ENCODE measurements around the gene ABLIM2.
A peak's percentile ranks its signal among the peaks of the same experiment; 100 is the strongest.
"Not testable (repeated sequence)": the region's sequence is repeated elsewhere in the genome, so short reads cannot be mapped to it uniquely, and the experiment has no call there.

Gene ABLIM2

GRCh38 chr4:7924570-7924969 lies 234.0 kb downstream of the ABLIM2 start:
- no peak for TF ChIP-seq CTCF (IDR thresholded peaks at IDR 0.05; ENCODE audit: control insufficient read depth, extremely low read depth, insufficient read depth)
- no peak for DNase-seq (ENCODE audit: low read depth)
- no peak overlapping the region for H3K4me3 ChIP-seq (ENCODE audit: low read depth, low read length)

GRCh38 chr4:7924163-7924562 lies 234.4 kb downstream of the ABLIM2 start:
- H3K4me3 ChIP-seq (ENCODE audit: low read depth, low read length), result no peak overlapping the region
- no peak for TF ChIP-seq CTCF (IDR thresholded peaks at IDR 0.05; ENCODE audit: control insufficient read depth, extremely low read depth, insufficient read depth)
- DNase-seq (ENCODE audit: low read depth), result peak; percentile 1

- DNase-seq (ENCODE audit: low read depth), result no peak
- H3K4me3 ChIP-seq (ENCODE audit: low read depth, low read length), result no peak overlapping the region
- TF ChIP-seq CTCF (IDR thresholded peaks at IDR 0.05; ENCODE audit: control insufficient read depth, extremely low read depth, insufficient read depth), result no peak
These were observed 236.1 kb downstream of the ABLIM2 start for GRCh38 chr4:7922466-7922865.

GRCh38 chr4:7918981-7919380 lies 239.6 kb downstream of the ABLIM2 start:
- no peak for TF ChIP-seq CTCF (IDR thresholded peaks at IDR 0.05; ENCODE audit: control insufficient read depth, extremely low read depth, insufficient read depth)
- DNase-seq (ENCODE audit: low read depth), result no peak
- H3K4me3 ChIP-seq (ENCODE audit: low read depth, low read length), result no peak overlapping the region

- H3K4me3 ChIP-seq (ENCODE audit: low read depth, low read length); DNase-seq (ENCODE audit: low read depth): not testable (repeated sequence)
These were observed 240.4 kb downstream of the ABLIM2 start for GRCh38 chr4:7918187-7918586.

- no peak overlapping the region for H3K4me3 ChIP-seq (ENCODE audit: low read depth, low read length)
- TF ChIP-seq CTCF (IDR thresholded peaks at IDR 0.05; ENCODE audit: control insufficient read depth, extremely low read depth, insufficient read depth), result no peak
- no peak for DNase-seq (ENCODE audit: low read depth)
These were observed 240.9 kb downstream of the ABLIM2 start for GRCh38 chr4:7917669-7918068.

- no peak for DNase-seq (ENCODE audit: low read depth)
These were observed 242.8 kb downstream of the ABLIM2 start for GRCh38 chr4:7915875-7916242.

More at GRCh38 chr4:7915875-7916242, 242.8 kb downstream of the ABLIM2 start:
- no peak for TF ChIP-seq CTCF (IDR thresholded peaks at IDR 0.05; ENCODE audit: control insufficient read depth, extremely low read depth, insufficient read depth)
- H3K4me3 ChIP-seq (ENCODE audit: low read depth, low read length), result no peak overlapping the region
